Keratinocyte (primary cell): Measurements from ENCODE around the gene PTCH2. TPM values are rescaled to one million over a fixed set of nuclear protein-coding genes. Genes with fewer than 3 reads are reported as not detected.

Experiments used
- DNase-seq: peaks from one replicate; pipeline ENCODE4 v3.0.0-alpha.2; 2011; ENCODE audit warnings: low read depth, missing footprints, low spot score
- FAIRE-seq: peaks from 2 replicates; lab custom pipeline; 2011; peaks lifted over from hg19 to GRCh38; lab: Jason Lieb, UNC
- H2AFZ ChIP-seq: 2 replicates; pipeline ENCODE4 v1.6.0; 2012; ENCODE audit warnings: low read length, control low read depth, inconsistent platforms; ENCODE audit not compliant: control insufficient read depth
- H3K27ac ChIP-seq: 2 replicates; pipeline ENCODE4 v1.5.1; 2011; ENCODE audit warnings: low read length; ENCODE audit not compliant: control insufficient read depth, insufficient read depth
- H3K27me3 ChIP-seq: 3 replicates; pipeline ENCODE4 v1.6.0; 2011; ENCODE audit warnings: low read length; ENCODE audit not compliant: control insufficient read depth, insufficient read depth; ENCODE audit errors: extremely low read depth
- H3K36me3 ChIP-seq, 2 experiments: 2 replicates in 1 of 2; 3 replicates in 1 of 2; pipeline ENCODE4 v1.5.1; 2011; ENCODE audit warnings: low read length in 2 of 2, mild to moderate bottlenecking in 1 of 2; ENCODE audit not compliant: control insufficient read depth in 2 of 2, insufficient read depth in 2 of 2; ENCODE audit errors: extremely low read depth in 1 of 2
- H3K4me1 ChIP-seq: 3 replicates; pipeline ENCODE4 v1.5.1; 2011; ENCODE audit warnings: low read length; ENCODE audit not compliant: control insufficient read depth, insufficient read depth; ENCODE audit errors: extremely low read depth
- H3K4me2 ChIP-seq: 3 replicates; pipeline ENCODE4 v1.6.0; 2011; ENCODE audit warnings: low read depth, low read length; ENCODE audit not compliant: control insufficient read depth, insufficient read depth; ENCODE audit errors: extremely low read depth
- H3K4me3 ChIP-seq, 3 experiments: fragments of 200-600 bp in 1 of 3; sonication (generic) in 1 of 3; 2 replicates in 2 of 3; 3 replicates in 1 of 3; pipeline ENCODE4 v1.5.1; 2011 to 2016; ENCODE audit warnings: low read length in 3 of 3, mild to moderate bottlenecking in 3 of 3, control low read depth in 2 of 3, inconsistent platforms in 1 of 3, low read depth in 1 of 3, mixed read lengths in 1 of 3, mixed run types in 1 of 3, moderate library complexity in 1 of 3; ENCODE audit not compliant: control insufficient read depth in 2 of 3, insufficient read depth in 2 of 3; ENCODE audit errors: extremely low read depth in 1 of 3
- H3K79me2 ChIP-seq: 2 replicates; pipeline ENCODE4 v1.6.0; 2012; ENCODE audit warnings: low read length; ENCODE audit not compliant: control insufficient read depth, insufficient read depth
- H3K9ac ChIP-seq: 3 replicates; pipeline ENCODE4 v1.6.0; 2011; ENCODE audit warnings: low read length; ENCODE audit not compliant: control insufficient read depth, insufficient read depth; ENCODE audit errors: extremely low read depth
- H3K9me1 ChIP-seq: 3 replicates; pipeline ENCODE4 v1.6.0; 2011; ENCODE audit warnings: low read length; ENCODE audit not compliant: control insufficient read depth, insufficient read depth; ENCODE audit errors: extremely low read depth
- H3K9me3 ChIP-seq: 2 replicates; pipeline ENCODE4 v1.5.1; 2012; ENCODE audit warnings: low read depth, low read length; ENCODE audit not compliant: control insufficient read depth
- H4K20me1 ChIP-seq: 3 replicates; pipeline ENCODE4 v1.6.0; 2011; ENCODE audit warnings: low read length; ENCODE audit not compliant: control insufficient read depth, insufficient read depth; ENCODE audit errors: extremely low read depth
- EZH2 ChIP-seq: IDR thresholded peaks from one replicate; pipeline ENCODE4 v1.6.1; 2012; ENCODE audit warnings: inconsistent platforms, mild to moderate bottlenecking, low read length, moderate library complexity
- dilution Hi-C: fragments of 300-500 bp; cut with MboI; formaldehyde crosslinking; loops from one replicate; pipeline ENCODE4 v1.7.0; 2020; ENCODE audit warnings: low sequenced_read_pairs; ENCODE audit not compliant: extremely low pct_ligation_motif_present
- polyA plus RNA-seq, 5 experiments: library from polyadenylated mRNA; depleted of rRNA in 3 of 5; stranded (reverse) in 3 of 5; stranded (forward) in 1 of 5; unstranded in 1 of 5; fragments of >200 nt; gene quantifications; 1 replicate in 1 of 5; 2 replicates in 3 of 5; 3 replicates in 1 of 5; pipeline versions ENCODE4 v1.2.1 to v1.2.3, GENCODE V29; 2011 to 2012; ENCODE audit warnings: missing spikeins in 2 of 5, low read depth in 1 of 5, low replicate concordance in 1 of 5
- TF ChIP-seq, protein P1 (sequence below), 3 experiments: IDR thresholded peaks in 1 of 3; conservative IDR thresholded peaks in 1 of 3; optimal IDR thresholded peaks in 1 of 3; 2 replicates in 2 of 3; 3 replicates in 1 of 3; pipeline versions ENCODE3 to v1.5.1; 2011; ENCODE audit warnings: low read length in 3 of 3, mild to moderate bottlenecking in 3 of 3, moderate library complexity in 2 of 3, control low read depth in 1 of 3, inconsistent platforms in 1 of 3; ENCODE audit not compliant: insufficient read depth in 2 of 3; ENCODE audit errors: extremely low read depth in 1 of 3

PTCH2 gene
- polyA plus RNA-seq, 1 donor (not counting 4 experiments of a cell fraction or from before 2014, with no cell fraction given): 0.01 TPM

DNA sequence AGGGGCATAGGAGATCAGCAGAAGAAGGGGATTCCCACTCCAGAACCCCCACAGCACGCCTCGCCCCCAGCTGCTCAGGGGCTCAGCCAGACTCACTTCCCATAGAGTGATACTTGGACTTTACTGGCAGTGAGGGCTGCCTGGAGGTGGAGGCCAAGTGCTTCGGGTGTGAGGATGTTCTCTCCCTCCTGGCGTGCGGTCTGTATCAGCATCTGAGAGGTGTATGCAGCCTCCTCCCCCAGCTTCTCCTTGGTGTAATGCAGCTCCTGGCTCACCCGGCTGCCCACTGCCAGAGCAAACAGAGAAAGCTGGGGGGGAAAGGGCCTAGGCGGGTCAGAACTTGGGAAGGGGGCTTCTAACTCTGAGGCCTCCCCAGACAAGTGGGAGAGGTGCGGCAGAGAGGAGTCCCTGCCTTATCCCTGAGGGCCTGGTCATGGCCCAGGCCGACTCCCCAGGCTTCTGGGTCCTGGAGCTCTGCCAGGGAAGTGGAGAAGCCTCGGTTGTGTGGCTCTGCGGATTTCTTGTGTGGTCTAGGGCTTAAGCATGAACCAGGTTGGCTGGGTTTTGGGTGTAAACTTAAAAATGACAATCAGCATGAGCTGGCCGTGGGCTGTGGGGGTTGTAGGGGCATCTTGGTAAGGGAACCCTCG, 10.9 kb downstream of the PTCH2 start:
- Histone ChIP-seq H3K9me3 (no peaks in the 10 kb centered on the region), H3K79me2 (no peaks in the 10 kb centered on the region), H3K36me3 (no peaks in the 10 kb centered on the region), H3K9me1 (no peaks in the 10 kb centered on the region), H3K4me3 (no peak overlapping the region), H4K20me1 (no peaks in the 10 kb centered on the region), H2AFZ (no peak overlapping the region), H3K27ac (no peak overlapping the region), H3K4me2 (no peak overlapping the region), H3K9ac (no peak overlapping the region), H3K27me3 (peaks cover 3% of the 10 kb centered on the region), H3K4me1 (no peaks in the 10 kb centered on the region)
- FAIRE-seq (no peak), DNase-seq (no peak)
- TF ChIP-seq, protein P1, sequence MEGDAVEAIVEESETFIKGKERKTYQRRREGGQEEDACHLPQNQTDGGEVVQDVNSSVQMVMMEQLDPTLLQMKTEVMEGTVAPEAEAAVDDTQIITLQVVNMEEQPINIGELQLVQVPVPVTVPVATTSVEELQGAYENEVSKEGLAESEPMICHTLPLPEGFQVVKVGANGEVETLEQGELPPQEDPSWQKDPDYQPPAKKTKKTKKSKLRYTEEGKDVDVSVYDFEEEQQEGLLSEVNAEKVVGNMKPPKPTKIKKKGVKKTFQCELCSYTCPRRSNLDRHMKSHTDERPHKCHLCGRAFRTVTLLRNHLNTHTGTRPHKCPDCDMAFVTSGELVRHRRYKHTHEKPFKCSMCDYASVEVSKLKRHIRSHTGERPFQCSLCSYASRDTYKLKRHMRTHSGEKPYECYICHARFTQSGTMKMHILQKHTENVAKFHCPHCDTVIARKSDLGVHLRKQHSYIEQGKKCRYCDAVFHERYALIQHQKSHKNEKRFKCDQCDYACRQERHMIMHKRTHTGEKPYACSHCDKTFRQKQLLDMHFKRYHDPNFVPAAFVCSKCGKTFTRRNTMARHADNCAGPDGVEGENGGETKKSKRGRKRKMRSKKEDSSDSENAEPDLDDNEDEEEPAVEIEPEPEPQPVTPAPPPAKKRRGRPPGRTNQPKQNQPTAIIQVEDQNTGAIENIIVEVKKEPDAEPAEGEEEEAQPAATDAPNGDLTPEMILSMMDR (optimal IDR thresholded peaks at IDR 0.05 in 1 of 3, IDR thresholded peaks at IDR 0.05 in 1 of 3, conservative IDR thresholded peaks at IDR 0.05 in 1 of 3; ENCODE audit: extremely low read depth in 1 of 3, insufficient read depth in 2 of 3, low read length in 3 of 3): no peak
- no peak for TF ChIP-seq EZH2
- dilution Hi-C loops: no loop called here

DNA sequence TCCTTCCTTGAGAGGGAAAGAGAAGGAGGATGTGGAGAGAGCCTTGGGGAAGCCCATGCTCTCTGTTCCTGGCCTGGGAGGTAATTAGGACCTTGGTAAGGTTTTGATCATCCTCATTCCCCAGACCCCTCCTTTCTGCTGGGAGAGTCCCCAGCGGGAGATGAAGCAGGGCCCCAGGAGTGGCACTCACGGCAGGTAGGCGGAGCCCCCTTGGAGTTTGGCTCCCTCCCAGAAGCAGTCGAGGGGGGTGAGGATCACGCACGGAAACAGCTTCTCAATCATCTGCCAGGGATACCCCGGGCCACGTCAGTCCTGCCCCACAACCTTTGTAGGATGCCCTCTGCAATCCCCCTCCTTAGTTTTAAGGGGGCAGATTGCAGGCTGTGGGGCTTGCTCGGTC, 11.5 kb downstream of the PTCH2 start:
- Histone ChIP-seq H3K9me1 (no peaks in the 10 kb centered on the region), H3K27ac (no peak overlapping the region), H3K4me1 (no peaks in the 10 kb centered on the region), H3K4me2 (no peak overlapping the region), H3K9me3 (no peaks in the 10 kb centered on the region), H3K79me2 (no peaks in the 10 kb centered on the region), H3K4me3 (no peak overlapping the region), H3K9ac (no peak overlapping the region), H3K36me3 (no peaks in the 10 kb centered on the region), H2AFZ (no peak overlapping the region), H4K20me1 (no peaks in the 10 kb centered on the region), H3K27me3 (peaks cover 3% of the 10 kb centered on the region)
- no peak for TF ChIP-seq EZH2
- TF ChIP-seq, protein P1 (optimal IDR thresholded peaks at IDR 0.05 in 1 of 3, IDR thresholded peaks at IDR 0.05 in 1 of 3, conservative IDR thresholded peaks at IDR 0.05 in 1 of 3; ENCODE audit: extremely low read depth in 1 of 3, insufficient read depth in 2 of 3, low read length in 3 of 3): no peak
- DNase-seq: no peak
- no peak for FAIRE-seq
- dilution Hi-C loops: no loop called here
